Measurements from ENCODE around the gene DMD.

The DMD gene

GRCh38 chrX:31127716-31128115 lies 2083.6 kb downstream of the DMD start:
- H3K9ac ChIP-seq (ENCODE audit: insufficient read length): no peak overlapping the region

GRCh38 chrX:31126205-31126604 lies 2085.1 kb downstream of the DMD start:
- no peak overlapping the region for H3K27ac ChIP-seq
- no peak overlapping the region for H3K9ac ChIP-seq (ENCODE audit: insufficient read length)
- DNase-seq (ENCODE audit: low read depth, low spot score): no peak
- H3K36me3 ChIP-seq (ENCODE audit: insufficient read depth, low read length): no peaks in the 10 kb centered on the region
- no peaks in the 10 kb centered on the region for H3K9me3 ChIP-seq (ENCODE audit: low read depth, low read length)
- no peak overlapping the region for H3K4me3 ChIP-seq
- TF ChIP-seq FOXP2 (optimal IDR thresholded peaks at IDR 0.05; ENCODE audit: control extremely low read depth, extremely low read length, insufficient read depth): no peak
- TF ChIP-seq POLR2AphosphoS5 (IDR thresholded peaks at IDR 0.05; ENCODE audit: borderline replicate concordance, low read depth, low read length): no peak
- TF ChIP-seq EZH2 (IDR thresholded peaks at IDR 0.05): no peak

More at GRCh38 chrX:31127716-31128115, 2083.6 kb downstream of the DMD start:
- H3K36me3 ChIP-seq (ENCODE audit: insufficient read depth, low read length): no peaks in the 10 kb centered on the region
- TF ChIP-seq POLR2AphosphoS5 (IDR thresholded peaks at IDR 0.05; ENCODE audit: borderline replicate concordance, low read depth, low read length): no peak
- no peak for TF ChIP-seq FOXP2 (optimal IDR thresholded peaks at IDR 0.05; ENCODE audit: control extremely low read depth, extremely low read length, insufficient read depth)
- no peak for TF ChIP-seq EZH2 (IDR thresholded peaks at IDR 0.05)
- no peak overlapping the region for H3K4me3 ChIP-seq
- no peaks in the 10 kb centered on the region for H3K9me3 ChIP-seq (ENCODE audit: low read depth, low read length)
- H3K27ac ChIP-seq: no peak overlapping the region
- DNase-seq (ENCODE audit: low read depth, low spot score): no peak

- DNase-seq (ENCODE audit: low read depth, low spot score): no peak
- Histone ChIP-seq H3K27ac (no peak overlapping the region), H3K36me3 (ENCODE audit: insufficient read depth, low read length) (no peaks in the 10 kb centered on the region), H3K4me3 (no peak overlapping the region), H3K9ac (ENCODE audit: insufficient read length) (no peak overlapping the region), H3K9me3 (ENCODE audit: low read depth, low read length) (no peaks in the 10 kb centered on the region)
- TF ChIP-seq EZH2 (IDR thresholded peaks at IDR 0.05) (no peak), POLR2AphosphoS5 (IDR thresholded peaks at IDR 0.05; ENCODE audit: borderline replicate concordance, low read depth, low read length) (no peak), FOXP2 (optimal IDR thresholded peaks at IDR 0.05; ENCODE audit: control extremely low read depth, extremely low read length, insufficient read depth) (no peak)
Observed at GRCh38 chrX:31124536-31124935, 2086.8 kb downstream of the DMD start.

- H3K9me3 ChIP-seq (ENCODE audit: low read depth, low read length): no peaks in the 10 kb centered on the region
- no peak overlapping the region for H3K9ac ChIP-seq (ENCODE audit: insufficient read length)
- H3K36me3 ChIP-seq (ENCODE audit: insufficient read depth, low read length): no peaks in the 10 kb centered on the region
- no peak for DNase-seq (ENCODE audit: low read depth, low spot score)
- no peak overlapping the region for H3K4me3 ChIP-seq
- H3K27ac ChIP-seq: no peak overlapping the region
- no peak for TF ChIP-seq FOXP2 (optimal IDR thresholded peaks at IDR 0.05; ENCODE audit: control extremely low read depth, extremely low read length, insufficient read depth)
Observed at GRCh38 chrX:31123335-31123734, 2088.0 kb downstream of the DMD start.

- no peaks in the 10 kb centered on the region for H3K9me3 ChIP-seq (ENCODE audit: low read depth, low read length)
- H3K4me3 ChIP-seq: no peak overlapping the region
- no peak overlapping the region for H3K27ac ChIP-seq
- no peak overlapping the region for H3K9ac ChIP-seq (ENCODE audit: insufficient read length)
- no peak for DNase-seq (ENCODE audit: low read depth, low spot score)
- TF ChIP-seq POLR2AphosphoS5 (IDR thresholded peaks at IDR 0.05; ENCODE audit: borderline replicate concordance, low read depth, low read length): no peak
- TF ChIP-seq EZH2 (IDR thresholded peaks at IDR 0.05): no peak
- no peak for TF ChIP-seq FOXP2 (optimal IDR thresholded peaks at IDR 0.05; ENCODE audit: control extremely low read depth, extremely low read length, insufficient read depth)
- H3K36me3 ChIP-seq (ENCODE audit: insufficient read depth, low read length): no peaks in the 10 kb centered on the region
Observed at GRCh38 chrX:31117266-31117665, 2094.1 kb downstream of the DMD start.

GRCh38 chrX:31115398-31115797 lies 2096.0 kb downstream of the DMD start:
- no peak for TF ChIP-seq FOXP2 (optimal IDR thresholded peaks at IDR 0.05; ENCODE audit: control extremely low read depth, extremely low read length, insufficient read depth)
- TF ChIP-seq EZH2 (IDR thresholded peaks at IDR 0.05): no peak
- no peak for TF ChIP-seq POLR2AphosphoS5 (IDR thresholded peaks at IDR 0.05; ENCODE audit: borderline replicate concordance, low read depth, low read length)
- H3K27ac ChIP-seq: no peak overlapping the region
- H3K9me3 ChIP-seq (ENCODE audit: low read depth, low read length): no peaks in the 10 kb centered on the region
- H3K9ac ChIP-seq (ENCODE audit: insufficient read length): no peak overlapping the region
- no peak for DNase-seq (ENCODE audit: low read depth, low spot score)
- no peaks in the 10 kb centered on the region for H3K36me3 ChIP-seq (ENCODE audit: insufficient read depth, low read length)
- H3K4me3 ChIP-seq: no peak overlapping the region

GRCh38 chrX:31114858-31115257 lies 2096.5 kb downstream of the DMD start:
- Histone ChIP-seq H3K27ac (no peak overlapping the region), H3K36me3 (ENCODE audit: insufficient read depth, low read length) (no peaks in the 10 kb centered on the region), H3K9ac (ENCODE audit: insufficient read length) (no peak overlapping the region), H3K9me3 (ENCODE audit: low read depth, low read length) (no peaks in the 10 kb centered on the region), H3K4me3 (no peak overlapping the region)
- TF ChIP-seq EZH2 (IDR thresholded peaks at IDR 0.05): no peak
- no peak for TF ChIP-seq FOXP2 (optimal IDR thresholded peaks at IDR 0.05; ENCODE audit: control extremely low read depth, extremely low read length, insufficient read depth)
- no peak for TF ChIP-seq POLR2AphosphoS5 (IDR thresholded peaks at IDR 0.05; ENCODE audit: borderline replicate concordance, low read depth, low read length)
- no peak for DNase-seq (ENCODE audit: low read depth, low spot score)

GRCh38 chrX:31112226-31112999 lies 2098.9 kb downstream of the DMD start:
- TF ChIP-seq EZH2 (IDR thresholded peaks at IDR 0.05) (no peak), POLR2AphosphoS5 (IDR thresholded peaks at IDR 0.05; ENCODE audit: borderline replicate concordance, low read depth, low read length) (no peak), FOXP2 (optimal IDR thresholded peaks at IDR 0.05; ENCODE audit: control extremely low read depth, extremely low read length, insufficient read depth) (no peak)
- H3K4me3 ChIP-seq: no peak overlapping the region
- no peak overlapping the region for H3K9ac ChIP-seq (ENCODE audit: insufficient read length)
- no peak overlapping the region for H3K27ac ChIP-seq
- no peaks in the 10 kb centered on the region for H3K9me3 ChIP-seq (ENCODE audit: low read depth, low read length)
- DNase-seq (ENCODE audit: low read depth, low spot score): no peak
- H3K36me3 ChIP-seq (ENCODE audit: insufficient read depth, low read length): no peaks in the 10 kb centered on the region

GRCh38 chrX:31110657-31111056 lies 2100.7 kb downstream of the DMD start:
- Histone ChIP-seq H3K4me3 (no peak overlapping the region), H3K9ac (ENCODE audit: insufficient read length) (no peak overlapping the region), H3K27ac (no peak overlapping the region), H3K9me3 (ENCODE audit: low read depth, low read length) (no peaks in the 10 kb centered on the region), H3K36me3 (ENCODE audit: insufficient read depth, low read length) (no peaks in the 10 kb centered on the region)
- TF ChIP-seq POLR2AphosphoS5 (IDR thresholded peaks at IDR 0.05; ENCODE audit: borderline replicate concordance, low read depth, low read length) (no peak), FOXP2 (optimal IDR thresholded peaks at IDR 0.05; ENCODE audit: control extremely low read depth, extremely low read length, insufficient read depth) (no peak), EZH2 (IDR thresholded peaks at IDR 0.05) (no peak)
- no peak for DNase-seq (ENCODE audit: low read depth, low spot score)
